GM12878 (cell line): ENCODE results near the gene B3GNT7. TPM values are rescaled to one million over a fixed set of nuclear protein-coding genes. Genes with fewer than 3 reads are reported as not detected.

Experiments used
- ASH2L ChIP-seq: fragments of 300-600, 200-600 bp; sonication (generic); IDR thresholded peaks from 2 replicates; pipeline ENCODE4 v1.6.1; 2017; ENCODE audit warnings: low read depth, mild to moderate bottlenecking, borderline replicate concordance
- CBX3 ChIP-seq: fragments of 200-600 bp; sonication (generic); IDR thresholded peaks from 2 replicates; pipeline ENCODE4 v1.6.1; 2016; ENCODE audit warnings: low read depth, borderline replicate concordance
- EGR1 ChIP-seq, 2 experiments: IDR thresholded peaks; 1 replicate in 1 of 2; 2 replicates in 1 of 2; pipeline ENCODE4 v1.6.1; 2011 to 2012; ENCODE audit warnings: low read depth in 2 of 2, low read length in 2 of 2, borderline replicate concordance in 1 of 2, mild to moderate bottlenecking in 1 of 2, moderate library complexity in 1 of 2
- ESRRA ChIP-seq: IDR thresholded peaks from 2 replicates; pipeline ENCODE4 v1.6.1; 2012; ENCODE audit warnings: mild to moderate bottlenecking, low read length, improper control_type of control experiment
- GABPA ChIP-seq: IDR thresholded peaks from 2 replicates; pipeline ENCODE4 v1.6.1; 2014; ENCODE audit warnings: antibody characterized with exemption, low read depth, mild to moderate bottlenecking, inconsistent platforms
- NRF1 ChIP-seq: conservative IDR thresholded peaks from 2 replicates; pipeline ENCODE4 v1.6.1; 2011; ENCODE audit warnings: mild to moderate bottlenecking, low read depth, low read length, improper control_type of control experiment
- POLR2AphosphoS2 ChIP-seq: IDR thresholded peaks from 2 replicates; pipeline ENCODE4 v1.6.1; 2011; ENCODE audit warnings: low read depth, mild to moderate bottlenecking, low read length, improper control_type of control experiment, moderate library complexity
- RB1 ChIP-seq: fragments of 450-650 bp; formaldehyde crosslinking; IDR thresholded peaks from 2 replicates; pipeline ENCODE4 v1.6.1; 2017; ENCODE audit warnings: mild to moderate bottlenecking, borderline replicate concordance
- SPI1 ChIP-seq: IDR thresholded peaks from 2 replicates; pipeline ENCODE4 v1.6.1; 2011; ENCODE audit warnings: low read depth, mild to moderate bottlenecking, low read length, moderate library complexity, borderline replicate concordance; ENCODE audit not compliant: insufficient read depth
- ZNF24 ChIP-seq: fragments of 450-650 bp; IDR thresholded peaks from 2 replicates; pipeline ENCODE4 v1.6.1; 2017; ENCODE audit warnings: antibody characterized with exemption, mild to moderate bottlenecking
- polyA plus RNA-seq, 11 experiments: library from polyadenylated mRNA; depleted of rRNA in 4 of 11; unstranded in 6 of 11; stranded (reverse) in 5 of 11; fragments of >200 nt; fragmentation: Nextera tagmentation in 4 of 11; fragmentation: Illumina TruSeq in 1 of 11; extraction: Ambion mirVana in 4 of 11; extraction: Trizol in 1 of 11; gene quantifications; 1 replicate in 1 of 11; 2 replicates in 10 of 11; pipeline versions ENCODE4 v1.2.1 to v1.2.3, GENCODE V29; 2011 to 2016; ENCODE audit warnings: inconsistent platforms in 2 of 11, missing spikeins in 2 of 11, low read depth in 1 of 11
- total RNA-seq, 4 experiments: library from RNA; depleted of rRNA in 3 of 4; stranded (reverse); fragments of >200 nt in 3 of 4; fragmentation: Illumina TruSeq in 1 of 4; extraction: Trizol in 1 of 4; gene quantifications; 2 replicates each; pipeline versions ENCODE4 v1.2.1 to v1.2.3, GENCODE V29; 2013 to 2021
- TF ChIP-seq, protein P1 (sequence below): IDR thresholded peaks from 2 replicates; pipeline ENCODE4 v1.6.1; 2011; ENCODE audit warnings: mild to moderate bottlenecking, low read depth, low read length, moderate library complexity; ENCODE audit not compliant: insufficient replicate concordance
- TF ChIP-seq, protein P2 (sequence below): fragments of 450-650 bp; IDR thresholded peaks from 2 replicates; pipeline ENCODE4 v1.6.1; 2016; ENCODE audit warnings: mild to moderate bottlenecking
- TF ChIP-seq, protein P3 (sequence below): fragments of 450-650 bp; IDR thresholded peaks from 2 replicates; pipeline ENCODE4 v1.6.1; 2018; ENCODE audit warnings: mild to moderate bottlenecking, low read depth, moderate library complexity; ENCODE audit not compliant: partially characterized antibody
- TF ChIP-seq, protein P4 (sequence below): IDR thresholded peaks from 2 replicates; pipeline ENCODE4 v1.6.1; 2012; ENCODE audit warnings: low read depth, low read length, improper control_type of control experiment
- TF ChIP-seq, protein P5 (sequence below): fragments of 450-650 bp; IDR thresholded peaks from 2 replicates; pipeline ENCODE4 v1.6.1; 2017; ENCODE audit warnings: borderline replicate concordance
- TF ChIP-seq, protein P6 (sequence below): fragments of 450-650 bp; formaldehyde crosslinking; IDR thresholded peaks from 2 replicates; pipeline ENCODE4 v1.5.0; 2022; ENCODE audit warnings: mild to moderate bottlenecking, missing genetic modification characterization

B3GNT7 gene
- total and polyA plus RNA-seq, 10 of the 15 experiments (the other 5 are each of a cell fraction or from before 2014, with no cell fraction given), result 0.91 to 12.6 (median 3.7) TPM

DNA sequence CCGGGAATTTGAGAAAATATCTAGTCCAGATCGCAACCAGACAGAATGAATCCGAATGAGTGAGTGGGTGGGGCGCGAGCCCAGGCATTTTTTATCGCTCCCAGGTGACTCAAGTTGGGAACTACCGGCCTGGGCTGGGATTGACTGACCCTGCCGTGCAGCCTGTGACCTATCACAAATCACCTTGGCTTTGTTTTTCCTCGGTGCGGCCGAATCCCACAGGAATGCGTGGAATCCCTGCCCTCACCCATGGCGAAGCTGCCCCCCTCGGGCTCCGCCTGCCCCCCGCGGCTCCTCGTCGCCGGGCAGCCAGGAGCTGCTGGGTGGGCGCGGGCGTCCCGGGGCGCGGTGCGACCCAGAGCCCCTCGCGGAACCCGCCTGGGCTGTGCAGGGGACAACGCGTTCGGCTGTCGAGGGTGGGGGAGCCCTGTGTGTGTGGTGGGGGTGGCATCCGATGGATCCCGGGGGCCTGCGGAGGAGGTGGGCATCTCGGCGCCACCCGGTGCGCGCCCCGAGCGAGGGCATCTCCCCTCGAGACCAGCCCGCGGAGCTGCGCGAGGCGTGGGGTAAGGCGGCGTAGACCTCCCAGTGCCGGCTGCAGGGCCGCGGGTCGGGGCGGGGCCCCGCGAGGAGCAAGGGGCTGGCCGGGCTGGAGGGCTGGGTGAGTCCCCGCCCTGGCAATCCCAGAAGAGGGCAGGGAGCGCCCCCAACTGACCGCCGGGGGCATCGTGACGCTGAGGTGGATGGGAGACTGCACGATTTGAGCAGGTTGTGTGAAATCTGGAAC, 16.5 kb downstream of the B3GNT7 start (continued):
- TF ChIP-seq NRF1, result no peak
- no peak for TF ChIP-seq GABPA
- TF ChIP-seq ZNF24, result no peak
- TF ChIP-seq SPI1, result no peak
- TF ChIP-seq CBX3, result no peak
- TF ChIP-seq, protein P1, sequence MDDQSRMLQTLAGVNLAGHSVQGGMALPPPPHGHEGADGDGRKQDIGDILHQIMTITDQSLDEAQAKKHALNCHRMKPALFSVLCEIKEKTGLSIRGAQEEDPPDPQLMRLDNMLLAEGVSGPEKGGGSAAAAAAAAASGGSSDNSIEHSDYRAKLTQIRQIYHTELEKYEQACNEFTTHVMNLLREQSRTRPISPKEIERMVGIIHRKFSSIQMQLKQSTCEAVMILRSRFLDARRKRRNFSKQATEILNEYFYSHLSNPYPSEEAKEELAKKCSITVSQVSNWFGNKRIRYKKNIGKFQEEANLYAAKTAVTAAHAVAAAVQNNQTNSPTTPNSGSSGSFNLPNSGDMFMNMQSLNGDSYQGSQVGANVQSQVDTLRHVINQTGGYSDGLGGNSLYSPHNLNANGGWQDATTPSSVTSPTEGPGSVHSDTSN, result no peak
- TF ChIP-seq, protein P2, sequence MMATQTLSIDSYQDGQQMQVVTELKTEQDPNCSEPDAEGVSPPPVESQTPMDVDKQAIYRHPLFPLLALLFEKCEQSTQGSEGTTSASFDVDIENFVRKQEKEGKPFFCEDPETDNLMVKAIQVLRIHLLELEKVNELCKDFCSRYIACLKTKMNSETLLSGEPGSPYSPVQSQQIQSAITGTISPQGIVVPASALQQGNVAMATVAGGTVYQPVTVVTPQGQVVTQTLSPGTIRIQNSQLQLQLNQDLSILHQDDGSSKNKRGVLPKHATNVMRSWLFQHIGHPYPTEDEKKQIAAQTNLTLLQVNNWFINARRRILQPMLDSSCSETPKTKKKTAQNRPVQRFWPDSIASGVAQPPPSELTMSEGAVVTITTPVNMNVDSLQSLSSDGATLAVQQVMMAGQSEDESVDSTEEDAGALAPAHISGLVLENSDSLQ, result no peak
- TF ChIP-seq, protein P3, sequence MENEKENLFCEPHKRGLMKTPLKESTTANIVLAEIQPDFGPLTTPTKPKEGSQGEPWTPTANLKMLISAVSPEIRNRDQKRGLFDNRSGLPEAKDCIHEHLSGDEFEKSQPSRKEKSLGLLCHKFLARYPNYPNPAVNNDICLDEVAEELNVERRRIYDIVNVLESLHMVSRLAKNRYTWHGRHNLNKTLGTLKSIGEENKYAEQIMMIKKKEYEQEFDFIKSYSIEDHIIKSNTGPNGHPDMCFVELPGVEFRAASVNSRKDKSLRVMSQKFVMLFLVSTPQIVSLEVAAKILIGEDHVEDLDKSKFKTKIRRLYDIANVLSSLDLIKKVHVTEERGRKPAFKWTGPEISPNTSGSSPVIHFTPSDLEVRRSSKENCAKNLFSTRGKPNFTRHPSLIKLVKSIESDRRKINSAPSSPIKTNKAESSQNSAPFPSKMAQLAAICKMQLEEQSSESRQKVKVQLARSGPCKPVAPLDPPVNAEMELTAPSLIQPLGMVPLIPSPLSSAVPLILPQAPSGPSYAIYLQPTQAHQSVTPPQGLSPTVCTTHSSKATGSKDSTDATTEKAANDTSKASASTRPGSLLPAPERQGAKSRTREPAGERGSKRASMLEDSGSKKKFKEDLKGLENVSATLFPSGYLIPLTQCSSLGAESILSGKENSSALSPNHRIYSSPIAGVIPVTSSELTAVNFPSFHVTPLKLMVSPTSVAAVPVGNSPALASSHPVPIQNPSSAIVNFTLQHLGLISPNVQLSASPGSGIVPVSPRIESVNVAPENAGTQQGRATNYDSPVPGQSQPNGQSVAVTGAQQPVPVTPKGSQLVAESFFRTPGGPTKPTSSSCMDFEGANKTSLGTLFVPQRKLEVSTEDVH, result no peak
- TF ChIP-seq ASH2L, result no peak
- no peak for TF ChIP-seq ESRRA
- no peak for TF ChIP-seq RB1
- TF ChIP-seq, protein P4, sequence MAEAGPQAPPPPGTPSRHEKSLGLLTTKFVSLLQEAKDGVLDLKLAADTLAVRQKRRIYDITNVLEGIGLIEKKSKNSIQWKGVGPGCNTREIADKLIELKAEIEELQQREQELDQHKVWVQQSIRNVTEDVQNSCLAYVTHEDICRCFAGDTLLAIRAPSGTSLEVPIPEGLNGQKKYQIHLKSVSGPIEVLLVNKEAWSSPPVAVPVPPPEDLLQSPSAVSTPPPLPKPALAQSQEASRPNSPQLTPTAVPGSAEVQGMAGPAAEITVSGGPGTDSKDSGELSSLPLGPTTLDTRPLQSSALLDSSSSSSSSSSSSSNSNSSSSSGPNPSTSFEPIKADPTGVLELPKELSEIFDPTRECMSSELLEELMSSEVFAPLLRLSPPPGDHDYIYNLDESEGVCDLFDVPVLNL, result no peak
- TF ChIP-seq, protein P5, sequence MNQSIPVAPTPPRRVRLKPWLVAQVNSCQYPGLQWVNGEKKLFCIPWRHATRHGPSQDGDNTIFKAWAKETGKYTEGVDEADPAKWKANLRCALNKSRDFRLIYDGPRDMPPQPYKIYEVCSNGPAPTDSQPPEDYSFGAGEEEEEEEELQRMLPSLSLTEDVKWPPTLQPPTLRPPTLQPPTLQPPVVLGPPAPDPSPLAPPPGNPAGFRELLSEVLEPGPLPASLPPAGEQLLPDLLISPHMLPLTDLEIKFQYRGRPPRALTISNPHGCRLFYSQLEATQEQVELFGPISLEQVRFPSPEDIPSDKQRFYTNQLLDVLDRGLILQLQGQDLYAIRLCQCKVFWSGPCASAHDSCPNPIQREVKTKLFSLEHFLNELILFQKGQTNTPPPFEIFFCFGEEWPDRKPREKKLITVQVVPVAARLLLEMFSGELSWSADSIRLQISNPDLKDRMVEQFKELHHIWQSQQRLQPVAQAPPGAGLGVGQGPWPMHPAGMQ, result no peak
- TF ChIP-seq, protein P6, sequence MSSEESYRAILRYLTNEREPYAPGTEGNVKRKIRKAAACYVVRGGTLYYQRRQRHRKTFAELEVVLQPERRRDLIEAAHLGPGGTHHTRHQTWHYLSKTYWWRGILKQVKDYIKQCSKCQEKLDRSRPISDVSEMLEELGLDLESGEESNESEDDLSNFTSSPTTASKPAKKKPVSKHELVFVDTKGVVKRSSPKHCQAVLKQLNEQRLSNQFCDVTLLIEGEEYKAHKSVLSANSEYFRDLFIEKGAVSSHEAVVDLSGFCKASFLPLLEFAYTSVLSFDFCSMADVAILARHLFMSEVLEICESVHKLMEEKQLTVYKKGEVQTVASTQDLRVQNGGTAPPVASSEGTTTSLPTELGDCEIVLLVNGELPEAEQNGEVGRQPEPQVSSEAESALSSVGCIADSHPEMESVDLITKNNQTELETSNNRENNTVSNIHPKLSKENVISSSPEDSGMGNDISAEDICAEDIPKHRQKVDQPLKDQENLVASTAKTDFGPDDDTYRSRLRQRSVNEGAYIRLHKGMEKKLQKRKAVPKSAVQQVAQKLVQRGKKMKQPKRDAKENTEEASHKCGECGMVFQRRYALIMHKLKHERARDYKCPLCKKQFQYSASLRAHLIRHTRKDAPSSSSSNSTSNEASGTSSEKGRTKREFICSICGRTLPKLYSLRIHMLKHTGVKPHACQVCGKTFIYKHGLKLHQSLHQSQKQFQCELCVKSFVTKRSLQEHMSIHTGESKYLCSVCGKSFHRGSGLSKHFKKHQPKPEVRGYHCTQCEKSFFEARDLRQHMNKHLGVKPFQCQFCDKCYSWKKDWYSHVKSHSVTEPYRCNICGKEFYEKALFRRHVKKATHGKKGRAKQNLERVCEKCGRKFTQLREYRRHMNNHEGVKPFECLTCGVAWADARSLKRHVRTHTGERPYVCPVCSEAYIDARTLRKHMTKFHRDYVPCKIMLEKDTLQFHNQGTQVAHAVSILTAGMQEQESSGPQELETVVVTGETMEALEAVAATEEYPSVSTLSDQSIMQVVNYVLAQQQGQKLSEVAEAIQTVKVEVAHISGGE (CRISPR knock-in tag), result no peak
- no peak for TF ChIP-seq POLR2AphosphoS2
- no peak for TF ChIP-seq EGR1 (IDR thresholded peaks at IDR 0.05; ENCODE audit: borderline replicate concordance in 1 of 2, low read depth in 2 of 2, low read length in 2 of 2)
